OCI-LY1 (cell line): ENCODE data around the gene NAV2.

ENCODE experiments used
- H2AFZ ChIP-seq: fragments of 200-600 bp; sonication (generic), shearing (Covaris generic); 2 replicates; pipeline ENCODE4 v1.6.0; 2014; ENCODE audit warnings: antibody characterized with exemption, mild to moderate bottlenecking, low read length
- H3F3A ChIP-seq: fragments of 200-600 bp; sonication (generic), shearing (Covaris generic); 2 replicates; pipeline ENCODE4 v1.6.0; 2014; ENCODE audit warnings: mild to moderate bottlenecking, antibody characterized with exemption, low read length, moderate library complexity; ENCODE audit not compliant: insufficient read depth
- H3K27ac ChIP-seq: fragments of 200-600 bp; sonication (generic); 2 replicates; pipeline ENCODE4 v1.5.1; 2014; ENCODE audit warnings: low read length, mixed run types, mild to moderate bottlenecking, low read depth; ENCODE audit not compliant: poor library complexity, severe bottlenecking
- H3K27me3 ChIP-seq: fragments of 200-600 bp; sonication (generic); 2 replicates; pipeline ENCODE4 v1.6.0; 2014; ENCODE audit warnings: antibody characterized with exemption, mild to moderate bottlenecking, low read length, moderate library complexity; ENCODE audit not compliant: insufficient read depth
- H3K36me3 ChIP-seq: fragments of 200-600 bp; sonication (generic); 2 replicates; pipeline ENCODE4 v1.6.1; 2014; ENCODE audit warnings: mild to moderate bottlenecking, antibody characterized with exemption, low read length, moderate library complexity, mixed read lengths; ENCODE audit not compliant: insufficient read depth
- H3K4me1 ChIP-seq: fragments of 200-600 bp; sonication (generic); 2 replicates; pipeline ENCODE4 v1.5.1; 2014; ENCODE audit warnings: mild to moderate bottlenecking, low read length, moderate library complexity; ENCODE audit not compliant: insufficient read depth, severe bottlenecking
- H3K4me2 ChIP-seq: fragments of 200-600 bp; sonication (generic), shearing (Covaris generic); 2 replicates; pipeline ENCODE4 v1.6.1; 2014; ENCODE audit warnings: low read length
- H3K4me3 ChIP-seq: fragments of 200-600 bp; sonication (generic); 2 replicates; pipeline ENCODE4 v1.5.1; 2014; ENCODE audit warnings: low read length, low read depth, mild to moderate bottlenecking, mixed read lengths; ENCODE audit not compliant: poor library complexity, severe bottlenecking
- H3K79me2 ChIP-seq: fragments of 200-600 bp; shearing (Covaris generic); 2 replicates; pipeline ENCODE4 v1.6.1; 2016; ENCODE audit warnings: mixed run types, low read length, mixed read lengths; ENCODE audit not compliant: insufficient read depth
- H3K9ac ChIP-seq: fragments of 200-600 bp; sonication (generic), shearing (Covaris generic); 2 replicates; pipeline ENCODE4 v1.6.1; 2014; ENCODE audit warnings: mild to moderate bottlenecking, low read length, mixed read lengths
- H3K9me2 ChIP-seq: fragments of 200-600 bp; sonication (generic), shearing (Covaris generic); 2 replicates; pipeline ENCODE4 v1.6.1; 2014; ENCODE audit warnings: low read depth, mild to moderate bottlenecking, low read length, mixed read lengths
- H3K9me3 ChIP-seq: fragments of 200-600 bp; shearing (Covaris generic); 2 replicates; pipeline ENCODE4 v1.6.1; 2014; ENCODE audit warnings: low read length, mixed read lengths
- H4K20me1 ChIP-seq: fragments of 200-600 bp; sonication (generic), shearing (Covaris generic); 2 replicates; pipeline ENCODE4 v1.6.0; 2016; ENCODE audit warnings: mild to moderate bottlenecking, low read length; ENCODE audit not compliant: insufficient read depth
- CTCF ChIP-seq: fragments of 200-600 bp; sonication (generic), shearing (Covaris generic); IDR thresholded peaks from 2 replicates; pipeline ENCODE4 v1.5.1; 2017; ENCODE audit warnings: mild to moderate bottlenecking, antibody characterized with exemption, low read length, moderate library complexity, mixed read lengths
- EZH2 ChIP-seq: fragments of 200-600 bp; sonication (generic), shearing (Covaris generic); IDR thresholded peaks from 2 replicates; pipeline ENCODE4 v1.8.0; 2017; ENCODE audit warnings: borderline replicate concordance, mixed run types, mild to moderate bottlenecking, antibody characterized with exemption, low read length, moderate library complexity, mixed read lengths

Gene NAV2

GRCh38 chr11:19771463-19771862 lies 58.8 kb downstream of the NAV2 start:
- H3K9ac ChIP-seq, result no peak overlapping the region
- H3K4me2 ChIP-seq, result no peak overlapping the region
- H4K20me1 ChIP-seq, result no peaks in the 10 kb centered on the region
- TF ChIP-seq CTCF, result no peak
- TF ChIP-seq EZH2, result no peak
- no peaks in the 10 kb centered on the region for H3K9me3 ChIP-seq
- H3K4me3 ChIP-seq, result no peak overlapping the region
- no peaks in the 10 kb centered on the region for H3K36me3 ChIP-seq
- no peaks in the 10 kb centered on the region for H3K79me2 ChIP-seq
- H3K9me2 ChIP-seq, result no peaks in the 10 kb centered on the region
- no peak overlapping the region for H3K27ac ChIP-seq
- H2AFZ ChIP-seq, result no peak overlapping the region
- no peaks in the 10 kb centered on the region for H3K4me1 ChIP-seq
- H3K27me3 ChIP-seq, result no peaks in the 10 kb centered on the region; the same call in 1 of the 2 replicates
- H3F3A ChIP-seq, result no peaks in the 10 kb centered on the region

- H3K79me2 ChIP-seq, result no peaks in the 10 kb centered on the region
- H3K9me2 ChIP-seq, result no peaks in the 10 kb centered on the region
- TF ChIP-seq EZH2 (no peak), CTCF (no peak)
- no peak overlapping the region for H3K4me3 ChIP-seq
- no peaks in the 10 kb centered on the region for H4K20me1 ChIP-seq
- H3K9me3 ChIP-seq, result no peaks in the 10 kb centered on the region
- no peaks in the 10 kb centered on the region for H3F3A ChIP-seq
- H3K4me2 ChIP-seq, result no peak overlapping the region
- H3K4me1 ChIP-seq, result no peaks in the 10 kb centered on the region
- no peak overlapping the region for H2AFZ ChIP-seq
- no peaks in the 10 kb centered on the region for H3K36me3 ChIP-seq
- H3K27ac ChIP-seq, result no peak overlapping the region
- no peaks in the 10 kb centered on the region; the same call in 1 of the 2 replicates for H3K27me3 ChIP-seq
- no peak overlapping the region for H3K9ac ChIP-seq
Observed at GRCh38 chr11:19772480-19772879, 59.8 kb downstream of the NAV2 start.

- TF ChIP-seq CTCF, result no peak
- no peak for TF ChIP-seq EZH2
- Histone ChIP-seq H3F3A (no peaks in the 10 kb centered on the region), H4K20me1 (no peaks in the 10 kb centered on the region), H3K4me1 (no peaks in the 10 kb centered on the region), H3K9me2 (no peaks in the 10 kb centered on the region), H3K4me2 (no peak overlapping the region), H3K9ac (no peak overlapping the region), H3K27me3 (no peaks in the 10 kb centered on the region; the same call in 1 of the 2 replicates), H2AFZ (no peak overlapping the region), H3K9me3 (no peaks in the 10 kb centered on the region), H3K36me3 (no peaks in the 10 kb centered on the region), H3K79me2 (no peaks in the 10 kb centered on the region), H3K27ac (no peak overlapping the region), H3K4me3 (no peak overlapping the region)
Observed at GRCh38 chr11:19774329-19774728, 61.7 kb downstream of the NAV2 start.
